Esophagus muscularis mucosa (tissue), 4 donors: ENCODE results near the gene MB21D2. TPM values are rescaled to one million over a fixed set of nuclear protein-coding genes. Genes with fewer than 3 reads are reported as not detected.

ENCODE experiments used
- DNase-seq: peaks from one replicate; pipeline ENCODE4 v3.0.0-alpha.2; 2017; ENCODE audit errors: extremely low spot score
- H3K27ac ChIP-seq, 4 donors: fragments of 200-600 bp; sonication (generic); replicated peaks in 1 of 4; 1 replicate in 3 of 4; 2 replicates in 1 of 4; pipeline ENCODE4 v1.5.1; 2016 to 2019; ENCODE audit warnings: mild to moderate bottlenecking in 1 of 4
- H3K27me3 ChIP-seq, 4 donors: fragments of 200-600 bp; sonication (generic); one replicate each; pipeline versions ENCODE4 v1.5.1 to v1.6.0; 2016 to 2019
- H3K36me3 ChIP-seq, 4 donors: fragments of 200-600 bp; sonication (generic); one replicate each; pipeline ENCODE4 v1.5.1; 2016 to 2019
- H3K4me1 ChIP-seq, 4 donors: fragments of 200-600 bp; sonication (generic); one replicate each; pipeline ENCODE4 v1.5.1; 2016 to 2019
- H3K4me3 ChIP-seq, 4 donors: fragments of 200-600 bp; sonication (generic); 1 replicate in 2 of 4; 2 replicates in 2 of 4; pipeline ENCODE4 v1.5.1; 2016 to 2019; ENCODE audit warnings: mild to moderate bottlenecking in 4 of 4, moderate library complexity in 1 of 4
- H3K9me3 ChIP-seq, 4 donors: fragments of 200-600 bp; sonication (generic); 1 replicate in 3 of 4; 2 replicates in 1 of 4; pipeline ENCODE4 v1.5.1; 2016 to 2019
- CTCF ChIP-seq, 3 experiments: fragments of 200-600 bp in 2 of 3; fragments of 450-650 bp in 1 of 3; sonication (generic) in 2 of 3; IDR thresholded peaks; one replicate each; pipeline ENCODE4 v1.5.1; 2017 to 2019; ENCODE audit warnings: antibody characterized with exemption in 3 of 3, mild to moderate bottlenecking in 2 of 3, moderate library complexity in 1 of 3
- EP300 ChIP-seq: sonication (generic); formaldehyde crosslinking; IDR thresholded peaks from one replicate; pipeline ENCODE4 v1.6.1; 2017; ENCODE audit warnings: antibody characterized with exemption
- POLR2A ChIP-seq: fragments of 450-650 bp; IDR thresholded peaks from one replicate; pipeline ENCODE4 v1.6.1; 2017; ENCODE audit warnings: antibody characterized with exemption, moderate library complexity, mild to moderate bottlenecking, low read depth
- POLR2AphosphoS5 ChIP-seq, 2 donors: sonication (generic); formaldehyde crosslinking; IDR thresholded peaks; one replicate each; pipeline ENCODE4 v1.6.1; 2017; ENCODE audit warnings: antibody characterized with exemption in 2 of 2
- WGBS: methylation state at CpG from one replicate; pipeline ENCODE4 v1.1.5; 2018; 5-methylcytosine and 5-hydroxymethylcytosine counted together
- intact Hi-C: fragments of 100-400 bp; cut with DNase I; formaldehyde crosslinking; loops from one replicate; pipeline ENCODE4 v1.15.1; 2023
- total RNA-seq, 4 donors: library from RNA; depleted of rRNA; stranded (reverse); fragments of >200 nt; gene quantifications; one replicate each; pipeline versions ENCODE4 v1.1.0 to v1.2.1, GENCODE V29; 2016

MB21D2 gene
- total RNA-seq, 4 donors from 2014 or later = 5.4 to 11.5 (median 8.2) TPM

DNA sequence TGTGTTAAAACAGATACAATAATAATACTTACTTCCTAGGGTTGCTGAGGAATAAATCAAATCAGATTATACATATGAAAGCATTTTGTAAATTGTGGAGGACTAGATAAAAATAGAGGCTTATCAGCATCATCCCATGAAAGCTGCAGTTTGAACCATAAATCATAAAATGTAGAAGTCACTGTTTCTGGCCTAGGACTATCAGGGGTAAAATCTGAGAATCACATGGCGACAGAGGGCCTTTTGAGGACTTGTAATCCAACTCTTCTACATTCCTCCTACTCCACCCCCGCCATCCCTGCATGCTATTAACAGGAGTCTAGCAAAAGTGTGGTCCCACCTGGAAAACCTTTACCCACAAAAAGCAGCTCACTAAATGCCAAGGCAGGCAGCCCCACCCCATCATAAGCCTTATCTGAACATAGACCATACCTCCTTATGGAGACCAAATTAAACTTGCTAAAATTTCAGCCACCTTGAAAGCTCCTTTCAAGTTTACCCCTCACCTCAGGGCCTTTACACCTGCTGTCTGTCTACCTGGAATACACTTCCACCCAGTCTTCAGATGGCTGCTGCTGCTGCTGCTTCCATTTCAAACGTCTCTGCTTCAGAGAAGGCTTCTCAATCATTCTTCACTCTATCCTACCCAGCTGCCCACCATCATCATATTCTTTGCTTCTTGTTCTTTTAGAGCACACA is 11.5 kb downstream of the MB21D2 start:
- no peaks in the 10 kb centered on the region for H3K27me3 ChIP-seq
- TF ChIP-seq POLR2AphosphoS5 (IDR thresholded peaks at IDR 0.05) = no peak
- no peak for TF ChIP-seq CTCF (IDR thresholded peaks at IDR 0.05)
- no peak for TF ChIP-seq POLR2A
- TF ChIP-seq EP300 = no peak
- WGBS = 74% methylated on average over 3 of the region's 3 CpGs
- intact Hi-C loops = no loop called here
- H3K4me3 ChIP-seq = no peak overlapping the region
- H3K36me3 ChIP-seq = no peaks in the 10 kb centered on the region
- H3K27ac ChIP-seq = no peak overlapping the region
- no peak for DNase-seq
- peaks cover 8 to 28% (median 18%) of the 10 kb centered on the region in 4 donors for H3K4me1 ChIP-seq
- no peaks in the 10 kb centered on the region for H3K9me3 ChIP-seq

- Histone ChIP-seq H3K4me1 (peaks cover 8 to 28% (median 19%) of the 10 kb centered on the region in 4 donors), H3K9me3 (no peaks in the 10 kb centered on the region), H3K27me3 (no peaks in the 10 kb centered on the region), H3K4me3 (no peak overlapping the region), H3K36me3 (no peaks in the 10 kb centered on the region), H3K27ac (no peak overlapping the region)
- TF ChIP-seq EP300 = no peak
- intact Hi-C loops = no loop called here
- 91% methylated on average over 10 of the region's 10 CpGs for WGBS
- DNase-seq = no peak
Observed at GRCh38 chr3:192904632-192905289, 12.9 kb downstream of the MB21D2 start.

- Histone ChIP-seq H3K9me3 (no peaks in the 10 kb centered on the region), H3K36me3 (no peaks in the 10 kb centered on the region), H3K4me1 (peaks cover 2 to 39% (median 23%) of the 10 kb centered on the region in 4 donors), H3K27me3 (no peaks in the 10 kb centered on the region), H3K4me3 (no peak overlapping the region), H3K27ac (no peak overlapping the region)
- intact Hi-C loops = no loop called here
- TF ChIP-seq POLR2A (no peak), POLR2AphosphoS5 (IDR thresholded peaks at IDR 0.05) (no peak), EP300 (no peak), CTCF (IDR thresholded peaks at IDR 0.05) (no peak)
- WGBS = 93% methylated on average over 4 of the region's 4 CpGs
- no peak for DNase-seq
Observed at GRCh38 chr3:192902549-192902948, 15.1 kb downstream of the MB21D2 start.

GRCh38 chr3:192901435-192901834 is 16.2 kb downstream of the MB21D2 start:
- Histone ChIP-seq H3K27me3 (no peaks in the 10 kb centered on the region), H3K9me3 (no peaks in the 10 kb centered on the region), H3K36me3 (no peaks in the 10 kb centered on the region), H3K27ac (no peak overlapping the region), H3K4me3 (no peak overlapping the region), H3K4me1 (peaks cover 0 to 28% (median 14%) of the 10 kb centered on the region in 4 donors)
- no peak for DNase-seq
- TF ChIP-seq POLR2AphosphoS5 (IDR thresholded peaks at IDR 0.05) (no peak), CTCF (IDR thresholded peaks at IDR 0.05) (no peak), POLR2A (no peak), EP300 (no peak)
- intact Hi-C loops = no loop called here
- WGBS = 43% methylated on average over 1 of the region's 1 CpG

DNA sequence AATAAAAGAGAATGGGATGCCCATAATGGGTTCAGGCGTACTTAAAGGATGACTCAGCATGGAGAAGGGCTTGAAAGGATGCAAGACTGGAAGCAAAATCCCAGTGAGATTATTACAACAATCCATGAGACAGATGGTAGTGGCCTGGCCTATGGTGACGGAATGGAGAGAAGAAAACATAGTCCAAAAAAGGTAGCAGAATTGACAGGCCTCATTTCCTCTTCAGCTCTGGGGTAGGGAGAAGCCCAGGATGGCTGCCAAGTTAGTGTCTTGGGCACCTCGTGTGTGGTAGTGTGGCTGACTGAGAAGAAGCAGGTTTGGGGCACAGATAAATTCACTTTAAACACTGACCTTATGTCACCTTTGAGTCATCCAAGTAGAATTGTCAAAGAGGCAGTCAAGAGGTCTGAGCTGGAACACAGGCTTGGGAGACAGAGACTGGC is 18.1 kb downstream of the MB21D2 start:
- TF ChIP-seq EP300 = no peak
- TF ChIP-seq POLR2AphosphoS5 (IDR thresholded peaks at IDR 0.05) = no peak
- TF ChIP-seq POLR2A = no peak
- TF ChIP-seq CTCF (IDR thresholded peaks at IDR 0.05) = no peak
- no peaks in the 10 kb centered on the region for H3K27me3 ChIP-seq
- intact Hi-C loops = no loop called here
- 53% methylated on average over 3 of the region's 3 CpGs for WGBS
- DNase-seq = no peak
- no peak overlapping the region for H3K4me3 ChIP-seq
- H3K36me3 ChIP-seq = no peaks in the 10 kb centered on the region
- H3K27ac ChIP-seq = no peak overlapping the region
- no peaks in the 10 kb centered on the region for H3K9me3 ChIP-seq
- peaks cover 0 to 23% (median 13%) of the 10 kb centered on the region in 4 donors for H3K4me1 ChIP-seq
